Liver (tissue), 9 donors: ENCODE results near the gene KLC3. TPM values are rescaled to one million over a fixed set of nuclear protein-coding genes. Genes with fewer than 3 reads are reported as not detected.

Experiments
- DNase-seq: peaks from one replicate; pipeline ENCODE4 v3.0.0-alpha.2; 2017; ENCODE audit warnings: low spot score
- H3K27ac ChIP-seq, 2 donors: one replicate each; pipeline ENCODE4 v1.7.0; 2013; ENCODE audit warnings: inconsistent platforms in 2 of 2, low read length in 2 of 2, control low read depth in 1 of 2, low read depth in 1 of 2, mild to moderate bottlenecking in 1 of 2
- H3K27me3 ChIP-seq, 4 donors: one replicate each; pipeline versions ENCODE4 v1.6.1 to v1.7.0; 2013; ENCODE audit warnings: low read length in 3 of 4, inconsistent platforms in 1 of 4, mild to moderate bottlenecking in 1 of 4, moderate library complexity in 1 of 4; ENCODE audit not compliant: control insufficient read depth in 4 of 4, insufficient read depth in 4 of 4
- H3K36me3 ChIP-seq, 4 donors: one replicate each; pipeline versions ENCODE4 v1.6.1 to v1.7.0; 2013; ENCODE audit warnings: low read length in 3 of 4, mild to moderate bottlenecking in 3 of 4, low read depth in 1 of 4, moderate library complexity in 1 of 4; ENCODE audit not compliant: control insufficient read depth in 4 of 4, insufficient read depth in 3 of 4
- H3K4me1 ChIP-seq, 4 donors: one replicate each; pipeline versions ENCODE4 v1.6.1 to v1.7.0; 2013; ENCODE audit warnings: low read length in 3 of 4, mild to moderate bottlenecking in 3 of 4, moderate library complexity in 1 of 4; ENCODE audit not compliant: control insufficient read depth in 4 of 4, insufficient read depth in 4 of 4
- H3K4me3 ChIP-seq, 3 donors: one replicate each; pipeline versions ENCODE4 v1.6.1 to v1.7.0; 2013; ENCODE audit warnings: low read length in 3 of 3, control low read depth in 1 of 3, low read depth in 1 of 3, mild to moderate bottlenecking in 1 of 3
- H3K9ac ChIP-seq, 2 donors: one replicate each; pipeline ENCODE4 v1.7.0; 2013; ENCODE audit warnings: low read length in 2 of 2, mild to moderate bottlenecking in 2 of 2, moderate library complexity in 2 of 2, control low read depth in 1 of 2, low read depth in 1 of 2
- H3K9me3 ChIP-seq, 4 donors: one replicate each; pipeline versions ENCODE4 v1.6.1 to v1.7.0; 2013; ENCODE audit warnings: low read length in 3 of 4; ENCODE audit not compliant: control insufficient read depth in 4 of 4
- FOXA1 ChIP-seq: IDR thresholded peaks from 2 replicates; pipeline ENCODE4 v1.6.1; 2016; ENCODE audit warnings: antibody characterized with exemption
- FOXA2 ChIP-seq: IDR thresholded peaks from 2 replicates; pipeline ENCODE4 v1.6.1; 2016; ENCODE audit warnings: antibody characterized with exemption
- GABPA ChIP-seq, 2 donors: IDR thresholded peaks in 1 of 2; conservative IDR thresholded peaks in 1 of 2; 2 replicates each; pipeline ENCODE4 v1.6.1; 2016; ENCODE audit warnings: antibody characterized with exemption in 2 of 2, mild to moderate bottlenecking in 1 of 2, moderate library complexity in 1 of 2
- HNF4A ChIP-seq, 2 donors: conservative IDR thresholded peaks; 2 replicates each; pipeline ENCODE4 v1.6.1; 2016; ENCODE audit warnings: antibody characterized with exemption in 2 of 2, mild to moderate bottlenecking in 2 of 2
- JUND ChIP-seq, 2 donors: IDR thresholded peaks; 2 replicates each; pipeline ENCODE4 v1.6.1; 2016; ENCODE audit warnings: antibody characterized with exemption in 2 of 2
- MAX ChIP-seq: IDR thresholded peaks from 2 replicates; pipeline ENCODE4 v1.6.1; 2016; ENCODE audit warnings: antibody characterized with exemption
- NR2F2 ChIP-seq: IDR thresholded peaks from 2 replicates; pipeline ENCODE4 v1.6.1; 2016; ENCODE audit warnings: antibody characterized with exemption
- RAD21 ChIP-seq, 2 donors: IDR thresholded peaks; 2 replicates each; pipeline ENCODE4 v1.6.1; 2016; ENCODE audit warnings: antibody characterized with exemption in 2 of 2, mild to moderate bottlenecking in 2 of 2
- REST ChIP-seq: IDR thresholded peaks from 2 replicates; pipeline ENCODE4 v1.6.1; 2016; ENCODE audit warnings: antibody characterized with exemption, mild to moderate bottlenecking
- RXRA ChIP-seq, 2 donors: IDR thresholded peaks; 2 replicates each; pipeline ENCODE4 v1.6.1; 2017 to 2018; ENCODE audit warnings: antibody characterized with exemption in 2 of 2, mild to moderate bottlenecking in 1 of 2
- SP1 ChIP-seq: IDR thresholded peaks from 2 replicates; pipeline ENCODE4 v1.6.1; 2018; ENCODE audit warnings: antibody characterized with exemption, mild to moderate bottlenecking
- ZBTB33 ChIP-seq: IDR thresholded peaks from 2 replicates; pipeline ENCODE4 v1.6.1; 2016; ENCODE audit warnings: antibody characterized with exemption
- WGBS: extraction: QIAGEN DNeasy Blood & Tissue Kit; methylation state at CpG from one replicate; pipeline ENCODE4 v1.1.7; 2013; 5-methylcytosine and 5-hydroxymethylcytosine counted together
- polyA plus RNA-seq, 2 donors: library from polyadenylated mRNA; stranded (reverse) in 1 of 2; unstranded in 1 of 2; fragments of 200-250 nt in 1 of 2; fragments of >200 nt in 1 of 2; fragmentation: Nextera tagmentation in 1 of 2; extraction: Ambion mirVana in 1 of 2; gene quantifications; one replicate each; pipeline versions ENCODE4 v1.2.1 to v1.2.3, GENCODE V29; 2013 to 2015
- total RNA-seq, 2 donors: library from RNA; depleted of rRNA; stranded (reverse); fragments of >200 nt; gene quantifications; one replicate each; pipeline ENCODE4 v1.2.3, GENCODE V29; 2014
- TF ChIP-seq, protein P1 (sequence below): IDR thresholded peaks from 2 replicates; pipeline ENCODE4 v1.6.1; 2016; ENCODE audit warnings: antibody characterized with exemption
- donor health status: healthy.
- donor health status: healthy.
- donor health status: healthy.
- donor health status: healthy.
- donor health status: healthy.

KLC3 gene
- total and polyA plus RNA-seq, 4 donors: 0.08 to 1.3 (median 0.08) TPM; not detected in 1

DNA sequence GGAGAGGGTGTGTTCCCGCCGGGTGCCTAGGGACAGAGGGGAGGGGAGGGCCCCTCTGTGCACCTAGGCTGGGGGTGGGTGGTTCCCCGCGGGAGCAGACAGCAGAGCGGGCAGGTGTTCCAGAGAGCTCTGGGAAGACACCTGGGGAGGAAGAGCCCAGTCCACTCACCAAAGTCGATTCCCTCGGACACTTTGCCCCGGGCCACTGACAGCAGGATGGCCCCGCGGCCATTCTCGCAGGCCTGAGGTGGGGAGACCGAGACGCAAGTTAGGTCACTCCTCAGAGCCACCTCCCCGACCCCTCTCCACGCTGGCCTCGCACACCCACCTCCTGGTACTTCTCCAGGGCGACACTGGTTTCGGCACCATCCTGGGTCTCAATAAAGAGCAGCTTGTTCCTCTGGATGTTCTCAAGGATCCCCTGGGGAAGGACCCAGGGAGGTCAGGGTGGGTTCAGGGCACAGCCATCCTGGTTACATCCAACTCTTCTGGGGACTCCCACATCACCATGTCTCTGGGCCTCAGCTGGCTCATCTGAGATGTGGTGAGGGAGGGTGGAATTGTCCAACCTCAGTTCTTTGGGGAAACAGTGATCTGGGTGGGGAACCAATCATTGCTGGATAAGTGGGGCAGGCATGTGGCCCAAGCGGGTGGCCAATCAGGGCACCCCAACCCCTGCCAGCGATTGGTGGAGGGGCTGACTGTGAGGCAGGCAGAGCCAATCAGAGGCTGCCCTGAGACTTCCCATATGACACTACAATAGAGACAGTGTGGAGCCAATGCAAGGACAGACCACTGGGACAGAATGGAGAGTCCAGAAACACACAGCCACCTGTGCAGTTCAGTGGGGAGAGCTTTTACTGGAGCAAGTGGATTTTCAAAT, 12.6 kb downstream of the KLC3 start:
- H3K27me3 ChIP-seq: no peaks in the 10 kb centered on the region
- H3K9ac ChIP-seq: no peak overlapping the region
- no peaks in the 10 kb centered on the region for H3K4me1 ChIP-seq
- peaks cover 0 to 39% (median 7%) of the 10 kb centered on the region in 4 donors for H3K36me3 ChIP-seq
- DNase-seq: no peak
- H3K4me3 ChIP-seq: no peak overlapping the region
- H3K9me3 ChIP-seq: no peaks in the 10 kb centered on the region
- no peak overlapping the region for H3K27ac ChIP-seq
- 93% methylated on average over 20 of the region's 20 CpGs for WGBS
- TF ChIP-seq FOXA2 (no peak), SP1 (no peak), NR2F2 (no peak), RXRA (IDR thresholded peaks at IDR 0.05) (no peak), GABPA (IDR thresholded peaks at IDR 0.05 in 1 of 2, conservative IDR thresholded peaks at IDR 0.05 in 1 of 2) (no peak), JUND (IDR thresholded peaks at IDR 0.05) (no peak), MAX (no peak), RAD21 (IDR thresholded peaks at IDR 0.05) (no peak), ZBTB33 (no peak), HNF4A (conservative IDR thresholded peaks at IDR 0.05) (no peak)
- TF ChIP-seq, protein P1, sequence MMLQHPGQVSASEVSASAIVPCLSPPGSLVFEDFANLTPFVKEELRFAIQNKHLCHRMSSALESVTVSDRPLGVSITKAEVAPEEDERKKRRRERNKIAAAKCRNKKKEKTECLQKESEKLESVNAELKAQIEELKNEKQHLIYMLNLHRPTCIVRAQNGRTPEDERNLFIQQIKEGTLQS: no peak

DNA sequence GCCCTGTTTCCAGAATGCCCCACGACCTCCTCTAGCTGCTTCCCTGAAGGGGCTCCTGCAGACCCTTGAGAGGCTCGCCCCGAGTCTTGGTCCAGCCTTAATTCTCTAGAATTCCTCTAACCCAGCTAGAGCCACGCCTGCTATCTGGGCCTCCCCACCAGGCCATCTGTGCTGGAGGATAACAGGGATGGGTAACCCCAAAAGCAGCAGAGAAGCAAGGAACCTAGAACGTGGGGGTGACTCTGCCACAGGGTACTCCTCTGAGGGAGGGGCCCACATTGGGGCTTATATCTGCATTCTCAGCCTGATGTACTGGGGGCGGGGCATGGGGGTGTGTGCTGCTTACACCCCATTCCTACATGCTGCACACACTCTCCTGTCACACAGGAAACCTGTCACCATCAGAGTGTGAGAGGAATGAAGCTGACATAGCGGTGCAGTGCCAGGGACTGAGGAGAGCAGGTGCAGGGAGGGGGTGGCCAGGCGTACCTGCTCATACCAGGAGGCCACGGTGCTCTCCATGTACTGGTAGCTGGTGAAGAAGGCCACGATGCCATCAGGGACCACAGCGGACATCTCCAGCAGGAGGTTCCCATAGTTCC, 13.8 kb downstream of the KLC3 start:
- Histone ChIP-seq H3K9ac (no peak overlapping the region), H3K36me3 (peaks cover 0 to 44% (median 7%) of the 10 kb centered on the region in 4 donors), H3K4me3 (no peak overlapping the region), H3K27me3 (no peaks in the 10 kb centered on the region), H3K4me1 (no peaks in the 10 kb centered on the region), H3K9me3 (no peaks in the 10 kb centered on the region), H3K27ac (no peak overlapping the region)
- 96% methylated on average over 11 of the region's 11 CpGs for WGBS
- peak; percentile 64 for DNase-seq
- TF ChIP-seq FOXA1: no peak
- no peak for TF ChIP-seq REST
